ENCODE data around the gene MBD3L2.
"Not testable (repeated sequence)": the region's sequence is repeated elsewhere in the genome, so short reads cannot be mapped to it uniquely, and the experiment has no call there.

Gene MBD3L2

DNA sequence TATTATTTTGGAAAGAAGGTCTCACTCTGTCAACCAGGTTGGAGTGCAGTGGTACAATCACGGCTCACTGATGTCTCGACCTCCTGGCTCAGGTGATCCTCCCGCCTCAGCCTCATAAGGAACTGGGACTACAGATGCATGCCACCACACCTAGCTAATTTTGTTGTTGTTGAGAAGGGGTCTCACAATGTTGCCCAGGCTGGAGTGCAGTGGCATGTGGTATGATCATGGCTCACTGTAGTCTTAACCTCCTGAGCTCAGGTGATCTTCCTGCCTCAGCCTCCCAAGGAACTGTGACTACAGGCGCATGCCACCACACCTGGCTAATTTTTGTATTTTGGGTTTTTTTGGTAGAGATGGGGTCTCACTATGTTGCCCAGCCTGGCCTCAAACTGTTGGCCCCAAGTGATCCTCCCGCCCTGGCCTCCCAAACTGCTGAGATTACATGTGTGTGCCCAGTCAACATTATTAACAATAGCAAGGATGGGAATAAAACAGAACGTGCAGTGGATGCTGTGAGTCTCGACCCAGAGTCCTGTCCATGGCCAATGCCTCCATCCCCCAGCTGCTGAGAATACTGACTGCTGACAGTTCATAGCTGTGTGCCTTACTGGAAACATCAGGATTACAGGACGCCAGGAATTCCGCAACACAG, 14.8 kb downstream of the MBD3L2 start:
- DNase-seq: no peak

GRCh38 chr19:7067122-7067521, 18.0 kb downstream of the MBD3L2 start:
- not testable (repeated sequence) for DNase-seq

GRCh38 chr19:7067716-7068115, 18.6 kb downstream of the MBD3L2 start:
- DNase-seq: no peak

GRCh38 chr19:7068599-7068998, 19.5 kb downstream of the MBD3L2 start:
- no peak for DNase-seq

DNA sequence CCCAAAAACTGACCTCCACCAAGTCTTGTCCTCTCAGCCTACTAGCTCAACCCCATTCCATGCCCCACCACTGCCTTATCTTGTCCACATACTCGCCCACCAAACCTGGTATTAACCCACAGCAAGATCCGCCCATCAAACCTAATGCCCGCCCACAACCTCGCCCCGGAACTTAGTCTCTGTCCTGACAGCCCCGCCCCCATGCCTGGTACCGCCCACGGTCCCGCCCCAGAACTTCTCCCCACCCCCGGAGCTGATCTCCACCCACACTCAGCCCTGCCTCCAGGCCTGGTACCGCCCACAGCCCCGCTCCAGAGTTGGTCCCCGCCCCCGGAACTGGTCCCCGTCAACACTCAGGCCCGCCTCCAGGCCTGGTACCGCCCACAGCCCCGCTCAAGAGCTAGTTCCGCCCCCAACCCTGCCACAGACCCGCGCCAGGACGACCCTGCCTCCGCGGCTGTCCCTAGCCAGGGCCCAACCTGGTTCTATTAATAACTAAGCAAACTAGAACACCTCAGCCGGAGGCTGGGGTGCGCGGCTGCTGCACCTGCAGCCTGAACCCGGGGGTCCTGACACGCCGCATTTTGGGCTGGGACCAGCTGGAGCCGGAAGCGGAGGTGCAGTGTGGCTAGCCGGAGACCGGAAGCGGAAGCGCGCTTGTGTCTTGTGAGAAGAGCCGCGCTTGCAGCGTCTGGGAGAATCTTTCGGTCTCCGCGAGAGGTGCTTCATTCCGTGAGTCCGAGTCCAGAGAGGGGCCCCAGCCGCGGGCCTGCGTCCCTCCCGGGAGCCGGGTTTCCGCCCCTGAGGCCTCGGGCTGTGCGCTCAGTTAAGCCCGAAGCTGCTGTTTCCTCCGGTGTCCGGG, 20.2 kb downstream of the MBD3L2 start, which contains the start of gene ZNF557:
ZNF557 (plus strand) TSS at position 662 of the 862 bp plus-strand sequence. CDS start 5,372 bp downstream, outside the sequence.
- peak; percentile 96 for DNase-seq

DNA sequence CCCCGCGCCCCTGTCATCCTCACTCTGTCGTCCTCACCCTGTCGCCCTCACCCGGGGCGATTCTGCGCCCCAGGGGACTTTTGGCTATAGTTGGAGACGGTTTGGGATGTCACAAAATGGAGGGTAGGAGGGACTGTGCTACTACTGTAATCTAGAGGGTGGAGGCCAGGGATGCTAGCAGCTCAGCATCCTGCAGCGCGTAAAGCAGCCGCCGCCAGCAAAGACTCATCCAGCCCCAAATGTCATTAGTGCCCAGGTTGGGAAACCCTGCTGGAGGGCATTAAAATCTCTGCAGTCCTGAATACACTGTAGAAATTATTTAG, 20.7 kb downstream of the MBD3L2 start:
- no peak for DNase-seq

DNA sequence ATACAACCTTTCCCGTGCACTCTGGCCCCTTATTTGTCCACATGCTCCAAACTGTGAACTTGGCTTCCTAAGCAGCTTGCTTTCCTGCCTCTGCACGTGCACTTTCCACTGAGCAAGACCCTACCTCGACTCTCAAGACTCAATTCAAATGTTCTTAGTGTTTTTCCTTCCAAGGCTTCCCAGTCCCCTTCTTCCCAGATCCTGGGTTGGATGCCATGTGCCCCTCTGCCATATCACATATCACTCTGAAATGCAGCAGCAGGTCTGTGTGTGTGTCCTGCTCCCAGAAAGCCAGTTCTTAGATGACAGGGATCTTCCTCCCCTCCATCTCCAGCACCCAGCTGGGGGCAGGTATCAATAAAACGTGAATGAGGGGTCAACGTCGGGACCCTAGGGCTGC, 23.4 kb downstream of the MBD3L2 start:
- no peak for DNase-seq

DNA sequence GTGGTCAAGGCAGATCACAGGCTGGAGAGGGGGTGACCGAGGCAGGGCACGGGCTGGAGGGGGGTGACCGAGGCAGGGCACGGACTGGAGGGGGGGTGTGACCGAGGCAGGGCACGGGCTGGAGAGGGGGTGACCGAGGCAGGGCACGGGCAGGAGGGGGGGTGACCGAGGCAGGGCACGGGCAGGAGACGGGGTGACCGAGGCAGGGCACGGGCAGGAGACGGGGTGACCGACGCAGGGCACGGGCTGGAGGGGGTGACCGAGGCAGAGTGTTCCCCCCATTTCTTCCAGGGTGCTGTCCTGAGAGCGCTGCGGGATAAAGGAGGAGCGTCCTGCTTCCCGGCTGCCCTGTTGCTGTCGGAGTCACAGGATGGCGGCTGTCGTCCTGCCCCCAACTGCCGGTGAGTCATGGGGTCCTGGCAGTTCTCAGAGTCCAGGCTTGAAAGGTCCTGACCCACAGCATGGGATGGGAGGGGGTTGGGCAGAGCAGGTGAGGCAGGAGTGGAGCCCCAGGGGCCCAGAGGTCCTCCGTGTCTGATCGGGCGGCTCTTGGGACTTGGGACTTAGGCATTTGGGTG, 25.7 kb downstream of the MBD3L2 start:
- DNase-seq: no peak

GRCh38 chr19:7076151-7076550, 27.0 kb downstream of the MBD3L2 start:
- DNase-seq: no peak

DNA sequence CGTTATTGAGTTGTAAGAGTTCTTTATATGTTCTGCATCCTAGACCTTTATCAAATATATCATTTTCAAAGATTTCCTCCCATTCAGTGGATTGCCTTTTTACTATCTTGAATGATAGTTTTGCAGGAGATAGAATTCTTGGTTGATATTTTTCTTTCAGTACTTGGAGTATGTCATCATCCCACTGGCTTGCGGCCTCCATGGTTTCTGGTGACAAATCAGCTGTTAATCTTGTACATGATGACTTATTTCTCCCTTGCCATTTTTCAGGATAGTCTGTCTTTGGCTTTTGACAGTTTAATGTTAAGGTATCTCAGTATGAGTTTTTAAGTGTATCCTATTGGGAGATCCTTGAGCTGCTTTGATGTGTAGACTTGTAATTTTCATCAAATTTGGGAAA, 28.9 kb downstream of the MBD3L2 start:
- DNase-seq: no peak

GRCh38 chr19:7083076-7083956, 34.2 kb downstream of the MBD3L2 start:
- no peak for DNase-seq

DNA sequence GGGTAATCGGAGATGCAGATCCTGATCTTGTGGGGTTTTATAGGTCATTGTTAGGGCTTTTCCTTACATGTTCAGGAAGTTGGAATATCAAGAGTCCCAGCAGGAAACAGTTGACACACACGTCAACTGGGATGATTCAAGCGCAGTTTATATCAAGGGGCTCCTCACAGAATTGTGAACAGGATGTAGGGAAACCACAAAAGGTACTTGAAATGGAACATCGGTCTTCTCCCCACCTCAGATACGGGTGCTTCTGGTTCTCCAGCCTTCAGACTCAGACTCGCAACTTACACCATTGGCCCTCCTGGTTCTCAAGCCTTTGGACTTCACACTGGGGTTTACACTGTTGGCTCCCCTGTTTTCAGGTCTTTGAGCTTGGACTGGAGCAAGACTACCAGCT, 39.9 kb downstream of the MBD3L2 start:
- no peak for DNase-seq

GRCh38 chr19:7098096-7098495, 49.0 kb downstream of the MBD3L2 start:
- no peak for DNase-seq

- peak; percentile 88 for DNase-seq
These were observed 49.8 kb downstream of the MBD3L2 start for GRCh38 chr19:7098701-7099596.

DNA sequence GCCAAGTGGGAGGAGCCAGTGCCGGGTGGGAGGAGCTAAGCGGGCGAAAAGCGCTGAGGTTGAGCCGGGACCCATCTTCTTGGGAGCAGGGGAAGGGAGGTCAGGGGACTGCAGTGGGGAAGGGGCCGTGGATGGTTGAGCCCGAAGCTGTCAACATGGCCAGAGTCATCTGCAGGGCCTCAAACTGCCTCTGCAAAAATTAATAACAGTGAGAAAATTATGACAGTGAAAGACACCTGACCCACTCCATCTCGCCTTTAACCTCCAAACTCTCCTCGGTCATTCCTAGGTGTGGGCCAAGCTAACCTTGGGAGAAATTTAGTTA, 50.4 kb downstream of the MBD3L2 start:
- DNase-seq: no peak

Measured in NCI-H2171 (cell line).